Lung microvascular endothelial cell (primary cell): ENCODE results near the gene TMEM220. TPM values are rescaled to one million over a fixed set of nuclear protein-coding genes. Genes with fewer than 3 reads are reported as not detected.
A peak's percentile ranks its signal among the peaks of the same experiment; 100 is the strongest.
"Not testable (repeated sequence)": the region's sequence is repeated elsewhere in the genome, so short reads cannot be mapped to it uniquely, and the experiment has no call there.

Source experiments
- DNase-seq, 2 donors: peaks; one replicate each; pipeline versions ENCODE4 v3.0.0 to v3.0.0-alpha.2; 2010; ENCODE audit warnings: low read depth in 2 of 2
- total RNA-seq: library from RNA; depleted of rRNA; stranded (reverse); fragments of >200 nt; gene quantifications from 2 replicates; pipeline ENCODE4 v1.2.1, GENCODE V29; 2014

The TMEM220 gene
- total RNA-seq, 1 donor from 2014 or later = 2.4 TPM

DNA sequence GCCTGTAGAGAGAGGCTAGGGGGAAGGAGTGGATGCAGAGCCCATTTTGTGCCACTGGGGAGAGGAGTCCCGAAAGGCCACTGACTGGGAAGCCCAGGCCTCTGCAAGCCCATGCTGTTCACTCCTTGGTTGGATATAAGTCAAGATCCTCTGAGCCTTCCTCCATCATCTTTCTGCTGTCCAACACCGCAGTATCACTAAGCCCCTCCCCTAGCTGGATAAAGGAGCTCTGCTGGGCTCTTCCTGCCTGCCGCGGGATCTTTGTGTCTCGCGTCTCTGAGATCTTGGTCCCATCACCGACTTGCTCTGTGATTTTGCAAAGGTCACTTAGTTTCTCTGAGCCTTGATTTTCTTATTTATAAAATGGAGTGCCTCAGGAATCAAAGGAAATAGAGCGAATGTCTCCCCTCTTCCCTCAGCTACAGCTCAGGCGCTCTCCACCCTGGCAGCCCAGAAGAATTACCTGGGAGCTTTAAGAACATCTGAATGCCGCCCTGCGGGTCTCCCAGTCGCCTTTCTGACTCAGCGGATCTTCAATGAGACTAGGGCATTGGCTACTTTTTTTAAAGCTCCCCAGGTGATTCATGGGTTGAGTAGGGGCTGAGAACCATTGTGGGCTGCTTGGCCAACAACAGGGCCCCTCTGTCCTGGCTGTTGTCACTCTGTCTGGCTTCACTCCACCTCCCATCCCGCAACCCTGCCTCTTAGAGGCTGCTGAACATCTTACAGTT is 25.2 kb upstream of the TMEM220 start:
- DNase-seq = no peak

DNA sequence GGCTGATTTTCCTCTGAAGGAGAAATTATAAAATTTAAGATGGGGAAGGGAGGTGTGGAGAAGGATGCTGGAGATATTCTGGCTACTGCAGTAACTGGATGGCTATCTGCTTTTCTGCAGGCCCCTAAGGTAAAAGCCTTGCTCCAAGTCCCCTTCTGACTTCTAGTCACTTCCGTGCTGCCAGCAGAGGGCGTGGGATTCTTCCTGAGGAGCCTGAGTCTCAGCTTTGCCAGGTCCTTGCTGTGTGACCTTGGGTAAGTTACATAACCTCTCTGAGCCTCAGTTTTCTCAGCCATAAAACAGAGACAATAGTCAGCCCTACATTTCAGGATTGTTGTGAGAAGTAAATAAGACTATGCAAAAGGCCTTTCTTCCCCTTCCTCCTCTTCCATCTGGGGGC is 24.3 kb upstream of the TMEM220 start:
- peak; percentile 8 to 37 for DNase-seq

DNA sequence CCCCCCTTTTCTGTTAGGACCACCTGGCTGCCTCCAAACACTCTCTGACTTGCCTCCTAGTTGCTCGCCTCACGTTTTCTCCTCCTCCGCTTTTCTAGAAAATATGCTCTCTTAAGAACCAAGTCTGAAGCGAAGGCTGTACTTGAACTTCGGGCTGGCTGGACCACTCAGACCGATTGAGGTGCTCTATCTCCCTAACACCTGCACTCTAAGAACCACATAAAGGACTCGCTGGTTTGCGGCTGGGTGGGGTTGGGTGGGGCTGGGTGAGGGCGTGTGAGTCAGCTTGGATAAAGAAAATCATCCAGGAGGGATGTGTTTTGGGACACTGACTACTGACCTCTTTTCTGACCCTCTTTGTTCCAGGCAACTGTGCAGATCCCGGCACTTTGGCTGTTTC is 22.9 kb upstream of the TMEM220 start:
- DNase-seq = no peak

DNA sequence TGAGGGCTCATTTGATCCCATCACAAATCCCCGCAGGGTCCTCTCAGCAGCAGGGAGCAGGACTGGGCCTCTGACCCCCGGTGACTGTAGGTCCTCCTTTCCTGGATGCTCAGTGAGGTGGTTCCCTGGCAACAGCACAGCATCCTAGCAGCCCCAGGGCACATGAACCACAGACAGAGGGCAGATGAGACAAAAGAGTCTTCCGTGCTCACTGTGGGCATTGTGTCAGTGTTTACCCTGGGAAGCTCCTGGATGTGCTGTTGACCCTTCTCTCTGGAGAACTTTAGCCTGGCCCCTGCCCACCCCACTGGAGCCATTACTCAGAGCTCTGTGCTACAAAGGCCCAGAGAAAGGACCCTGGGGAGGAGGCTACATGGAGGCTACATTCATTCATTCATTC is 21.7 kb upstream of the TMEM220 start:
- DNase-seq = no peak

DNA sequence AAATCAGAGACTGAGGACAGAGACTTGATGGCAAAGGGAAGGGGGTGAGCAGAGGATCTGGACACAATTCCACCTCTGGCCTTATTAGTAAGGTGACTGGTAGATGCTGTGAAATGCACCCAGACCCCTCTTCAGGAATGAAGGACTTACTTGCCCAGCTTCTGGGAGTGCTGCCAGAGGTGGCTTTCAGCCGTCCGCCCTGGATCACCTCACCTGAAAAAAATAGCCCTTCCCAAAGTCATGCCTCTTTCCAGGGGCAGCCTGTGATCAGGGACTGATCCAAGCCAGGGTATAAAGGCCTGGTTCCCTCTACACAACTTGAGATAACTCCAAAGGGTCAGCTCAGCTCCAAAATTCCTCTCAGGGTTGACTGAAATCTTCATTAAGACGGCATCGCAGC is 20.4 kb upstream of the TMEM220 start:
- no peak for DNase-seq

DNA sequence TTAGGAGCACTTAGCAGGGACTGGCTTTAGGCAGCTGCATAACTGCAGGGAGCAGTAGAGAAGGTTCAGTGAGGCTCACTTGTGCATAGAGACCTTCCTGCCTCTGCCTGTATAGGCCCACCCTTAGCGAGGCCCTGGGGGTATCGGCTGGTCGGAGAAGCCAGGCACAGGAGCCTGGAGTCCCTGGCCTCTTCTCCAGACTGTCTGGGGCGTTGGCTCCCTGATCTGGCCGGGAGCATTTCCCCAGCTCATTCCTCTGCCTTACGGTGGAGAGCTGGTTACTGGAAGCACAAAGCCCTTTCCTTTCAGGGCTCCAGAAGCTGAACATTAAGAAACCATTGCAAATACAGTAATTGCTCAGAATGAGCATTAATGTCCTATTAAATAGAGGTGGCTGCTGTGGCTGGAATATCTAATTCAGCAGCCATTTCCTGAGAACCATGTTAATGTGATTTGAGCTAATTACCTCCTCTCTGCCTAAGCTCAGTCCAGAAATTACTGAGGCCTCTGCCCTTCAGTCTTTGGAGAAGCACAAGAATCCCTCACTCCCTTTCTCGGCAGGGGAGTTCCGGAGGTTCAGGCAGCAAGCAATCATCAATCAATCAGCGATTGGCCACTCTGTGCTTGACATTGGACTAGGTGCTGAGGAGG is 18.8 kb upstream of the TMEM220 start:
- DNase-seq = no peak

DNA sequence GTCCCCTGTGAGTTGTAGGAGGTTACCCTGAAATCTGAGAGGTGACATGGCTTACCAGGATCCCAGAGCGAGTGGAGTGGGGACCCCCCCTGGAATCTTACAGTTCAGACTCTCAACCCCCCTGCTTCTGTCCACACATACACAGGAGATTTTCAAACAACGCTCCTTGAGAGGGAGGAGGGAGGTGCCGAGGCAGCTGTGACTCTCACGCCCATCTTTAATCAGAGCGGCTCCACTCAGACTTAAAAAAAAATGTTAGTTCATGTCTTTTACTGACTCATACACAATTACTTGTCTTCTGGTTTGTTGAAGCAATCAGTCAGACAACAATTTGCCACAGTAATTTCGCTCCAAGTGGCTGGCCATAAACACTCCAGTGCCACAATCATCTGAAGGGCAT is 15.4 kb upstream of the TMEM220 start:
- no peak for DNase-seq

DNA sequence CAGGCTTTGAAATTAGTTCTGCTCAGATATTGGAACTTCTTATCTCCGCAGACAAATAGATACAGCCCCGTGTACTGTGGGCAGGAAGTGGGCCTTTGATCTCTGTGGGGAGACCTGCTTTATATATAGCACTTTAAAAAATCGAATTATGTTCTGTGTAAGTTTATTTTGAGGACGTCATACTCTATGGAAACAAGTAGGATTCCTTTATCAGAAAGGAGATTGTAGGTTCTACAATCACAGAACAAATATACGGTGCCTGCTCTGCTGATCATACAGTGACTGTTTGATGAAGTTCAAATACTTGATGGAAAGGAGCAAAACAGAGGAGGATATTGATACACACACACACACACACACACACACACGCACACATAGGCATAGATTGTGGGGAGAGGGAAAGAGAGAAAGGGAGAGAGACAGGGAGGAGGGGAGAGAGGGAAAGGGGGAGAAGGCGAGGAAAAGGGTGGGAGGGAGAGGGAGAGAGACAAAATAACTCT is 14.7 kb upstream of the TMEM220 start:
- no peak for DNase-seq

DNA sequence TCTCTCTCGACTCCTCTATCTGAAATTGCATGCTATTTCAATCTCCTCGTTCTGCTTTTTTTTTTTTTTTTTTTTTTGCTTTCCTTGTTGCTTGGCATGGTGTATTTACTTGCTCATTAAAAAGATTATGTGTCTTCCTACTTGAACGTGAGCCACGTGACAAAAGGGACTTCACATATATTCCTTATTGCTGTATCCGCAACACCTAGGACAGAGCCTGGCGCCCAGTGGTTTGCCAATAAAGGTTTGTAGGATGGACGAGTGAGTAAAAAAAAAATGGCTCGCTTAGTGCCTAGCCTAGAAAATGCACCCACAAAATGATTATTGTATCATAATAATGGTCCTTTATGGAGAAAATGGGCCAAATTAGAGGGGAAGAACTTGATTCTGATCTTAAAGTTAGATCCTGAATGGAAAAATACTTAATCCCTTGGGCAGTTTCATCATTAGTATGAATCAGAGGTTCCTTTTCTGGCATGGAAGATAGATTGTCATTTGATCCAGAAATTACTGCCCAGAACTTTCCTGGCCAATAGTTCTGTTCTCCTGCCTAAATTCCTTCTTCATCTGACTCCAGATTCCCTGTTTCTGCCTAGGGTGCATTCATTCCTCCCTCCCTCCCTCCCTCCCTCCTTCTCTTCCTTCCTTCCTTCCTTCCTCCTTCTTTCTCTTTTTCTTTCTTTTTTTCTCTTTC is 13.6 kb upstream of the TMEM220 start:
- DNase-seq = no peak

DNA sequence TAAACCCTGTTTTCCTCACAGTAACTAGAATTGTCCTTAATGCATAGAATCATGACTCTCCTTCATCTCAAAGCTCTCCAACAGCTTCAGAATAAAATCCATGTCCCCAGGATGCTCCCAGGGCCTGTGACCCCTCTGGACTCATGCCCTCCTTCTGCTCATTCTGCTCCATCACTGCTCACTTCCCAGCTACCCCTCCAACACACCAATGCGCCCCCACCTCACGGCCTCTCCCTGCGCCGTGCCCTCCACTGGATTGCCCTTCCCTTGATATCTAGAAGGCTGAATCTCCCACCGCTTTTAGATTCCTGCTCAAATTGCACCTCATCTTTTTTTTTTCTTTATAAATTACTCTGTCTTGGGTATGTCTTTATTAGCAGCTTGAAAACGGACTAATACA is 12.6 kb upstream of the TMEM220 start:
- no peak for DNase-seq

DNA sequence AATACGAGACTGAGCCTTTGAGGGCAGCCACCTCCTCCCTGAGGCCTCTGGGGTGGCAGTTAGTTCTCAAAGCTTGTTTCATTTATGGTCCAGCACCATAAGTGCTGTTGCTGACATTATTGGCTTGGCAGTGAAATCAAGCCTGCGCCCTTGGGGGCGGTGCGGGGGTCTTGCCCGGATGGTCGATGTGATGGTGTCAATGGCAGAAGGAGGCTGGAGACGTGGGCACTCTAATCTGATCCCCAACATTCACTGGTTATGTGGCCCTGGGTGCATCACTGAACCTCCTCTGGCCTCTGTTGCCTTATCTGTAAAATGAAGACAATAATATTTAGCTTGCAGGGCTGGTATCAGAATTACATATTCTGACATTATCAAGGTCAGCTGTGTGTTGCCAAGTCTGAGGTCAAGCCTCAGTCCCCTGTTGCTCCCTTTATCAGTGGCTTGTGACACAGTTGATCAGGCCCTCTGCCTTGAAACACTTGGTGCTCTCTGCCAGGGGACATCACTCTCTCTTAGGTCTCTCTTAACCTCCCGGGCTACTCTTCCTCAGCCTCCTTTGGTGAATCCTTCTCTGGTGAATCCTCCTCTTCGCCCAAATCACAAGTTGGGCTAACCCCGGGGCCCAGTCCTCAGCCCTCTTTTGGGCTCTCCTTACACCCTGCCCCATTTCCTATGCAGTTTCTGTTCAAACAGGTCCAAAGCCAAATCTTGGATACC is 11.8 kb upstream of the TMEM220 start:
- no peak for DNase-seq

DNA sequence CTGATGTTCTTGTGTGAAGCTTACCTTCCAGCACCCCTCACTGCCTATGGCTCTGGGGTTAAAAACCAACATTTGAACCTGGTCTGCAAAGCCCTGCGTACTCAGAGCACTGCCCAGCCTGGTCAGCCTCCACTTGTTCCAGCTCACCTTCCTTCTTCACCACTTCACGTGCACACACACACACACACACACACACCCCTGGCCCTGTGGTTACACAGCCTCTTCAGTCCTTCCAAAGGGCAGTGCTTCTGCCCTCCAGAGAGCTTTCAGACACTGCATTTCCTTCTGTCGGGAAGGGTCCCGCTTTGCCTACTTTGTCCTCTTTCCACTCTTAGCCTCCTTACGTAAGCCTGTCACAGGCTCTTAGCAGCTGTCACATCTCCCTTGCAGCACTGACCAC is 9.6 kb upstream of the TMEM220 start:
- DNase-seq = no peak

DNA sequence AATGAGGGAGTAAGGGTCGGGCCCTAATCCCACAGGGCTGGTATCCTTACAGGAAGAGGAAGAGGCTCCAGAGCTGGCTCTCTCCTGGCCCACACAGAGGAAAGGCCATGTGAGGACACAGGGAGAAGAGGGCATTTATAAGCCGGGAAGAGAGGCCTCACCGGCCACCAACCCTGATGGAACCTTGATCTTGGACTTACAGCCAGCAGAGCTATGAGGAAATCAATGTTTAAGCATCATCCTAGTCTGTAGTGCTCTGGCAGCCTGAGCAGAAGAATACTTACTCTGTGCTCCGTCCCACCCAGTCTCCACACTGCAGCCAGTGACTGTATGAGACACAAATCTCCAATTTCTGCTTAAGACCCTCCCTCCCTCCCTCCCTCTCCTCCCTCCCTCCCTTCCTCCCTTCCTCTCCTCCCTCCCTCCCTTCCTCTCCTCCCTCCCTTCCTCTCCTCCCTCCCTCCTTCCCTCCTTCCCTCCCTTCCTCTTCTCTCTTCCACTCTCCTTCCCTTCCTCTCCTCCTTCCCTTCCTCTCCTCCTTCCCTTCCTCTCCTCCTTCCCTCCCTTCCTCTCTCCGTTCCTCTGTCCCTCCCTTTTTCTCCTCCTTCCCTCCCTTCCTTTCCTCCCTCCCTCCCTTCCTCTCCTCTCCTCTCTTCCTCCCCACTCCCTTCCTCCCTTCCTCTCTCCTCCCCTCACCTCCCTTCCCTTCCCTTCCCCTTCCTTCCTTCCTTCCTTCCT is 8.9 kb upstream of the TMEM220 start:
- DNase-seq = no peak

DNA sequence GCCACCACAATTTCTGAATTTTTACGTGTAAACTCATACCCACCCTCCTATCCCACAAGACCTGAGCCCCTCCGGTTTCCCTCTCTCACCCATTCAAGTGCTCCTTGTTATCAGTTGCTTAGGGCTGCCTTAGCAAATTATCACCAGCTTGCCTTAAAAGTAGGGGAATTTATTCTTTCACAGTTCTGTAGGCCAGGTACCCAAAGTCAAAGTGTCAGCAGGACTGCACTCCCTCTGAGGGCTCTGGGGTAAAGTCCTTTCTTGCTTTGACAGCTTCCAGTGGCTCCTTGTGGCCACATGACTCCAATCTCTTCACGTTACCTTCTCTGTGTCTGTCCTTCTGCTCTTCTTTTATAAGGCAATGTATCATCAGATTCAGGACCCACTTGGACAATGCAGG is 7.9 kb upstream of the TMEM220 start:
- DNase-seq = no peak

DNA sequence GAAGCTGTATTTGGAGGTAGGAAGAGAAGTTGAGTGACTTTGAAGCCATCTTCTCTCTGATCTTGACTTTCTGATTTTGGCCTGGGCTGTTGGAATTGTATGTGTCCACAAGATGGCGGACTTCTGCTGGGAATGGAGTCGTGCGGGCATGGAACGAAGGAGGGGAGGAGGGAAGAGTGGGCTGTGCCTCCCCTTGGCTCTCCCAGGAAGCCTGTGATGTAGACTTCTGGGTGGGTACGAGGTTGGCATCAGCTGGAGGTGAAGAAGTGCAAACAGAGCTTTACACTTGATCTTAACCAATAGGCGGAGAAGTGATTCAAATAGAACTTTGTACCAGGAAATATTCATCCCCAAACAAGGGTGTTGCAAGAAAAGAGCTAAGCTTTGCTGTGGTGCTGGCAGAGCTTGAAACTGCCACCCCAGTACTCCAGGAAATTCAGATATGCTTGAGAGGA is 7.4 kb upstream of the TMEM220 start:
- DNase-seq = peak; percentile 60 to 61

DNA sequence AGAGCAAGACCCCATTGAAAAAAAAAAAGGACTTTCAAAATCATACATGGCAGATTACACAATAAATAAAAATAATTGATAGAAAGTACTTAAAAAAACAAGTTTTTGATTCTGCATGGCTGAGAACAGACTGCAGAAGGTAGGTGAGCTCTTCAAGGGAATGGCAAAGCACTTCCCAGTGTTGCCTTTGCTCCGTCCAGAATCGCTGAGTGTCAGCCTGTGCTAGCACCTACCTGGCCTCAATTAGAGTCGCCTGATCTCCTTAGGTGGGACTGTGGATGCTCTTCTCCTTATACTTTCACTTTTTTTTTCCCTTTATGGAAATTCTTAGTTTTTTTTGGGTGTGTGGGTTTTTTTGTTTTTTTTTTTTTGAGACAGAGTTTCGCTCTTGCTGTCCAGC is 6.0 kb upstream of the TMEM220 start:
- no peak for DNase-seq

DNA sequence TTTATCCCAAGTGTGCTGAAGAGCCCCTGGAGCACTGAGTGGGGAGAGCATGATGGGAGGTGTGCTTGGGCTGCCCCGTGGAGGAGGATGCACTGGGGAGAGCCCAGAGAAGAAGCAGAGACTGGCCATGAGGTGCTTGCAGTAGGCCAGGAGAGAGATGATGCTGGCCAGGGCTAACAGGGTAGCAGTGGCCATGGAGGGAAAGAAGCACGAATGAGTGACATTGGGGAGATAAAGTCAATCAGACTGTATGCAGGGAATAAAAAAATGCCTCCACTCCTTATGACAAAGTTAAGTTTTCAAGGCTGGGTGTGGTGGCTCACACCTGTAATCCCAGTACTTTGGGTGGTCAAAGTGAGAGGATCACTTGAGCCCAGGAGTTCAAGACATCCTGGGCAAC is 5.4 kb upstream of the TMEM220 start:
- no peak for DNase-seq

DNA sequence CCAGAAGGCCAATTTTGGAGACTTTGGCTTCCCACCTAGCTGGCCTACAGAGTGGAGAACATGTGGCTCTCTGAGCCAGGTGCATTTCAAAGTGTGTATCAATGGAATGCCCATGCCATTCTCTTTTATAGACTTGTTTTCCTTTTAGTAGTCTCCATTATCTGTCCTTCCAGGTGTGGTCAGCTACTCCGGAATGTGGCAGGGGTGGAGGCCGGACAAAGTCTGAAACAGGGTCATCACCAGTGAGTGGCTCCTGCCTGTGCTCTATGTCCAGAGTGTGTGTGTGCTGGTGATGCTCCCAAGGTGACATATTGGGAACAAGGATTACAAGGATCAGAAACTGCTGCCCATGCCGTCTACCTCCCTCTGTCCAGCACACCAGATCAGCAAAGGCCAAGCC is 3.8 kb upstream of the TMEM220 start:
- DNase-seq = no peak

DNA sequence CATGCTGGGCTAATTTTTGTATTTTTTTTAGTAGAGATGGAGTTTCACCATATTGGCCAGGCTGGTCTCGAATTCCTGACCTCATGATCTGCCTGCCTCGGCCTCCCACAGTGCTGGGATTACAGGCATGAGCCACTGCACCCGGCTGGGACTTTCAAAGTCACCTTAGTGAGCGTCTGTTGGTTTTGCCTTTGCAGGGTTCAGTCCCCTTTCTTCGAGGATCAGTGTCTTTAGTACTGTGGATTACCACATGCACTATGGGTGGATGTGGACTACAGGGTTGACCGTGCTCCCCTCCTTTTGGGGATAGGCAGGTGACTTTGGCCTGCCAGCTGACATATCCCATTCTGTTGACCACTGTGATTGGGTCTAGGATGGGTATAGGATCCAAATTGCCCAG is 2.3 kb upstream of the TMEM220 start:
- not testable (repeated sequence) for DNase-seq

DNA sequence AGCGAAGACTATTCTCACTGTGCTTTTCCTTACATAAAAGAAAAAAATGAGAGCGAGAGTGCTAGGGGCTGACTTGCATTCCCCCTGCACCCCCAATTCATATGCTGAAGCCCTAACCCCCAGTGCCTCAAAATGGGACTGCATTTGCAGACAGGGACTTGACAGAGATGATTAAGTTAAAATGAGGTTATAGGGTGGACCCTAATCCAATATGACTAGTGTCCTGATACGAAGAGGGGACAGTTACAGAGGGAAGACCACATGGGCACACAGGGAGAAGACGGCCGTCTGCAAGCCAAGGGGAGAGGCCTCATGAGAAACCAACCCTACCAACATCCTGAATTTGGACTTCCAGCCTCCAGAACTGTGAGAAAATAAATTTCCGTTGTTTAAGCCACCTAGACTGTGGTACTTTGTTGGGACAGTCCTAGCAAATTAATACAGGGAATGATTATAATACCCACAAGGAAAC is 1.6 kb upstream of the TMEM220 start:
- no peak for DNase-seq

DNA sequence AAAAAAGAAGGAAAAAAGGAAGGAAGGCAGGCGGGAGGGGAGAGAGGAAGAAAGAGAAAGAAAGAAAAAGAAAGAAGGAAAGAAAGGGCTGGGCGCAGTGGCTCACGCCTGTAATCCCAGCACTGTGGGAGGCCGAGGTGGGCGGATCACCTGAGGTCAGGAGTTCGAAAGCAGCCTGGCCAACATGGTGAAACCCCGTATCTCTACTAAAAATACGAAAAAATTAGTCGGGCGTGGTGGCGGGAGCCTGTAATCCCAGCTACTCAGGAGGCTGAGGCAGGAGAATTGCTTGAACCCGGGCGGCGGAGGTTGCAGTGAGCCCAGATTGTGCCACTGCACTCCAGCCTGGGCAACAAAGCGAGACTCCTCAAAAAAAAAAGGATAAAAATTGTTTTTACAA is 424 bp upstream of the TMEM220 start:
- not testable (repeated sequence) for DNase-seq
